Neural cell (in vitro differentiated cells): ENCODE data around the gene ZFYVE28. TPM values are rescaled to one million over a fixed set of nuclear protein-coding genes. Genes with fewer than 3 reads are reported as not detected.

Source experiments
- H2AFZ ChIP-seq: fragments of 200-600, 300-800 bp; sonication (generic), shearing (Covaris generic); 2 replicates; pipeline ENCODE4 v1.6.0; 2014; ENCODE audit warnings: low read depth, mild to moderate bottlenecking, antibody characterized with exemption, low read length, moderate library complexity
- H3F3A ChIP-seq: fragments of 200-600 bp; shearing (Covaris generic); 2 replicates; pipeline ENCODE4 v1.6.1; 2016; ENCODE audit warnings: mild to moderate bottlenecking, moderate library complexity, mixed read lengths, antibody characterized with exemption, low read length; ENCODE audit not compliant: insufficient read depth, poor library complexity, severe bottlenecking
- H3K27ac ChIP-seq: fragments of 200-600, 300-800 bp; sonication (generic), shearing (Covaris generic); 2 replicates; pipeline ENCODE4 v1.5.1; 2014; ENCODE audit warnings: mild to moderate bottlenecking, low read length, moderate library complexity
- H3K27me3 ChIP-seq: fragments of 300-800, 200-600 bp; sonication (generic), shearing (Covaris generic); 2 replicates; pipeline ENCODE4 v1.6.0; 2014; ENCODE audit warnings: mild to moderate bottlenecking, low read depth, low read length, moderate library complexity; ENCODE audit not compliant: insufficient read depth
- H3K36me3 ChIP-seq: fragments of 300-800, 200-600 bp; sonication (generic), shearing (Covaris generic); 2 replicates; pipeline ENCODE4 v1.5.1; 2014; ENCODE audit warnings: mild to moderate bottlenecking, antibody characterized with exemption, low read length, moderate library complexity; ENCODE audit not compliant: insufficient read depth
- H3K4me2 ChIP-seq: fragments of 300-800, 200-600 bp; sonication (generic), shearing (Covaris generic); 2 replicates; pipeline ENCODE4 v1.6.0; 2014; ENCODE audit warnings: mild to moderate bottlenecking, low read length
- H3K4me3 ChIP-seq: fragments of 300-800, 200-600 bp; sonication (generic), shearing (Covaris generic); 2 replicates; pipeline ENCODE4 v1.5.1; 2014; ENCODE audit warnings: mild to moderate bottlenecking, low read length, moderate library complexity
- H3K79me2 ChIP-seq: fragments of 200-600 bp; shearing (Covaris generic); replicated peaks from 2 replicates; pipeline ENCODE4 v1.6.0; 2014; ENCODE audit warnings: mild to moderate bottlenecking, low read length, moderate library complexity; ENCODE audit not compliant: insufficient read depth
- H3K9ac ChIP-seq: fragments of 300-800, 200-600 bp; sonication (generic), shearing (Covaris generic); 2 replicates; pipeline ENCODE4 v1.6.1; 2016; ENCODE audit warnings: mild to moderate bottlenecking, low read length, mixed read lengths
- H3K9me2 ChIP-seq: fragments of 200-600 bp; shearing (Covaris generic); 2 replicates; pipeline ENCODE4 v1.6.1; 2016; ENCODE audit warnings: mild to moderate bottlenecking, low read length, mixed read lengths; ENCODE audit not compliant: insufficient read depth
- H3K9me3 ChIP-seq: fragments of 200-600, 300-800 bp; sonication (generic), shearing (Covaris generic); 2 replicates; pipeline ENCODE4 v1.6.1; 2016; ENCODE audit warnings: mild to moderate bottlenecking, mixed run types, low read length, moderate library complexity, mixed read lengths
- H4K20me1 ChIP-seq: fragments of 200-600 bp; shearing (Covaris generic); 2 replicates; pipeline ENCODE4 v1.6.1; 2016; ENCODE audit warnings: mild to moderate bottlenecking, mixed run types; ENCODE audit not compliant: insufficient read depth
- CTCF ChIP-seq: fragments of 450-650 bp; IDR thresholded peaks from 2 replicates; pipeline ENCODE4 v1.5.1; 2014; ENCODE audit warnings: antibody characterized with exemption, mild to moderate bottlenecking, moderate library complexity; ENCODE audit not compliant: poor library complexity, severe bottlenecking
- EP300 ChIP-seq: fragments of 450-650 bp; conservative IDR thresholded peaks from 2 replicates; pipeline ENCODE4 v1.6.1; 2014; ENCODE audit warnings: antibody characterized with exemption, mild to moderate bottlenecking, moderate library complexity; ENCODE audit not compliant: poor library complexity, severe bottlenecking
- EZH2 ChIP-seq: fragments of 200-600, 300-800 bp; shearing (Covaris generic), sonication (generic); IDR thresholded peaks from 2 replicates; pipeline ENCODE4 v1.6.1; 2014; ENCODE audit warnings: antibody characterized with exemption, low read length, borderline replicate concordance, mild to moderate bottlenecking; ENCODE audit not compliant: insufficient read depth, poor library complexity, severe bottlenecking
- MXI1 ChIP-seq: fragments of 450-650 bp; conservative IDR thresholded peaks from 2 replicates; pipeline ENCODE4 v1.6.1; 2014; ENCODE audit warnings: antibody characterized with exemption, mild to moderate bottlenecking; ENCODE audit not compliant: poor library complexity, severe bottlenecking
- POLR2AphosphoS5 ChIP-seq: IDR thresholded peaks from 2 replicates; pipeline ENCODE4 v1.6.1; 2012
- RAD21 ChIP-seq: fragments of 450-650 bp; conservative IDR thresholded peaks from 2 replicates; pipeline ENCODE4 v1.6.1; 2014; ENCODE audit warnings: antibody characterized with exemption, mild to moderate bottlenecking, moderate library complexity
- REST ChIP-seq: IDR thresholded peaks from 2 replicates; pipeline ENCODE4 v1.6.1; 2012; ENCODE audit warnings: borderline replicate concordance
- SMC3 ChIP-seq: fragments of 450-650 bp; conservative IDR thresholded peaks from 2 replicates; pipeline ENCODE4 v1.6.1; 2014; ENCODE audit warnings: antibody characterized with exemption, mild to moderate bottlenecking, moderate library complexity; ENCODE audit not compliant: poor library complexity
- TAF1 ChIP-seq: IDR thresholded peaks from 2 replicates; pipeline ENCODE4 v1.6.1; 2012; ENCODE audit warnings: low read depth
- polyA plus RNA-seq: library from polyadenylated mRNA; depleted of rRNA; stranded (reverse); fragments of >200 nt; gene quantifications from 2 replicates; pipeline ENCODE4 v1.2.3, GENCODE V29; 2014

Gene ZFYVE28
- polyA plus RNA-seq, 1 donor from 2014 or later: 2.4 TPM

- no peaks in the 10 kb centered on the region for H3K36me3 ChIP-seq
- H3K27me3 ChIP-seq: no peaks in the 10 kb centered on the region
- no peaks in the 10 kb centered on the region for H3F3A ChIP-seq
- H3K4me3 ChIP-seq: no peak overlapping the region
- H3K79me2 ChIP-seq: no peaks in the 10 kb centered on the region
- H3K4me2 ChIP-seq: no peak overlapping the region
- H3K27ac ChIP-seq: no peak overlapping the region
- H2AFZ ChIP-seq: no peak overlapping the region
- no peak overlapping the region for H3K9ac ChIP-seq
- no peaks in the 10 kb centered on the region for H3K9me2 ChIP-seq
- TF ChIP-seq EZH2: no peak
- TF ChIP-seq EP300: no peak
- TF ChIP-seq SMC3: no peak
- no peak for TF ChIP-seq MXI1
- TF ChIP-seq CTCF: no peak
- no peaks in the 10 kb centered on the region for H3K9me3 ChIP-seq
- H4K20me1 ChIP-seq: no peaks in the 10 kb centered on the region
These were observed 27.5 kb downstream of the ZFYVE28 start for GRCh38 chr4:2390784-2391421.

GRCh38 chr4:2390146-2390545 is 28.3 kb downstream of the ZFYVE28 start:
- no peak overlapping the region for H3K4me2 ChIP-seq
- H3K27ac ChIP-seq: no peak overlapping the region
- H4K20me1 ChIP-seq: no peaks in the 10 kb centered on the region
- H3K79me2 ChIP-seq: no peaks in the 10 kb centered on the region
- TF ChIP-seq EP300 (no peak), MXI1 (no peak), REST (no peak), TAF1 (no peak), SMC3 (no peak), CTCF (no peak), POLR2AphosphoS5 (no peak), EZH2 (no peak), RAD21 (no peak)
- no peak overlapping the region for H2AFZ ChIP-seq
- H3F3A ChIP-seq: no peaks in the 10 kb centered on the region
- H3K36me3 ChIP-seq: no peaks in the 10 kb centered on the region
- H3K9me2 ChIP-seq: no peaks in the 10 kb centered on the region
- H3K4me3 ChIP-seq: no peak overlapping the region
- no peak overlapping the region for H3K9ac ChIP-seq
- no peaks in the 10 kb centered on the region for H3K27me3 ChIP-seq
- H3K9me3 ChIP-seq: no peaks in the 10 kb centered on the region
